Panc1 (cell line): ENCODE data around the gene SPEF1.

Source experiments
- CTCF ChIP-seq: fragments of 450-650 bp; IDR thresholded peaks from 2 replicates; pipeline ENCODE4 v1.5.1; 2017; ENCODE audit warnings: mild to moderate bottlenecking
- POLR2AphosphoS5 ChIP-seq: IDR thresholded peaks from 2 replicates; pipeline ENCODE4 v1.6.1; 2012; ENCODE audit warnings: mild to moderate bottlenecking, low read depth, low read length, moderate library complexity

GRCh38 chr20:3819411-3820047, 38.3 kb upstream of the SPEF1 start:
- TF ChIP-seq CTCF: no peak
- TF ChIP-seq POLR2AphosphoS5: no peak
